Spinal cord (tissue), 10 donors: Measurements from ENCODE around the gene ACSF3. TPM values are rescaled to one million over a fixed set of nuclear protein-coding genes. Genes with fewer than 3 reads are reported as not detected.

ENCODE experiments used
- DNase-seq, 6 donors: peaks; one replicate each; pipeline versions ENCODE4 v3.0.0 to v3.0.0-alpha.2; 2013 to 2015; ENCODE audit warnings: low spot score in 6 of 6, low read depth in 4 of 6
- H3K27ac ChIP-seq: one replicate; pipeline ENCODE4 v1.5.1; 2013; ENCODE audit warnings: low read depth, low read length, control low read depth
- H3K27me3 ChIP-seq: one replicate; pipeline ENCODE4 v1.6.1; 2013; ENCODE audit warnings: low read length; ENCODE audit not compliant: control insufficient read depth, insufficient read depth
- H3K36me3 ChIP-seq: one replicate; pipeline ENCODE4 v1.6.1; 2013; ENCODE audit warnings: low read length; ENCODE audit not compliant: control insufficient read depth, insufficient read depth
- H3K4me1 ChIP-seq: one replicate; pipeline ENCODE4 v1.6.1; 2013; ENCODE audit warnings: low read length; ENCODE audit not compliant: control insufficient read depth, insufficient read depth
- H3K4me3 ChIP-seq: one replicate; pipeline ENCODE4 v1.5.1; 2013; ENCODE audit warnings: low read depth, low read length, control low read depth
- H3K9me3 ChIP-seq: one replicate; pipeline ENCODE4 v1.6.1; 2013; ENCODE audit warnings: low read length; ENCODE audit not compliant: control insufficient read depth, insufficient read depth
- WGBS: methylation state at CpG from one replicate; pipeline ENCODE4 v1.1.5; 2013; ENCODE audit warnings: missing lambda C conversion rate; ENCODE audit not compliant: insufficient coverage; 5-methylcytosine and 5-hydroxymethylcytosine counted together
- long read RNA-seq, 4 donors: transcript quantifications; one replicate each; lab custom pipeline, GENCODE V29; 2026
- polyA plus RNA-seq, 2 donors: library from polyadenylated mRNA; unstranded; fragments of 120-200 nt; gene quantifications; one replicate each; pipeline ENCODE4 v1.2.1, GENCODE V29; 2013; ENCODE audit not compliant: insufficient read length in 2 of 2
- total RNA-seq, 2 donors: library from RNA; depleted of rRNA in 1 of 2; stranded (reverse); fragments of 120-200 nt in 1 of 2; fragments of >200 nt in 1 of 2; gene quantifications; one replicate each; pipeline versions ENCODE4 v1.2.3 to v1.2.4, GENCODE V29; 2013 to 2014
- donor health status: healthy.

ACSF3 gene
- total RNA-seq (10 to 100 TPM; 15.1 to 30.5 TPM), polyA plus RNA-seq (10 to 100 TPM; 27.5 to 35.8 TPM)
- long read RNA-seq, donor 1, full-length matches to known transcripts = 21 of 21 reads
- long read RNA-seq, donor 1, partial matches to known transcripts = 0 of 21 reads
- long read RNA-seq, donor 1, other reads (novel, unspliced or antisense) = 0 of 21 reads
- long read RNA-seq, donor 2, full-length matches to known transcripts = 5 of 5 reads
- long read RNA-seq, donor 2, partial matches to known transcripts = 0 of 5 reads
- long read RNA-seq, donor 2, other reads (novel, unspliced or antisense) = 0 of 5 reads
- long read RNA-seq, donor 3, full-length matches to known transcripts = 4 of 4 reads
- long read RNA-seq, donor 3, partial matches to known transcripts = 0 of 4 reads
- long read RNA-seq, donor 3, other reads (novel, unspliced or antisense) = 0 of 4 reads
- long read RNA-seq, donor 4, full-length matches to known transcripts = 22 of 27 reads
- long read RNA-seq, donor 4, partial matches to known transcripts = 5 of 27 reads
- long read RNA-seq, donor 4, other reads (novel, unspliced or antisense) = 0 of 27 reads

GRCh38 chr16:89093602-89094251 is at the start of gene ACSF3:
Gene ACSF3, plus strand, starts transcription at chr16:89093852. Its CDS starts 6,830 bp downstream, at chr16:89100682.
- peak within 1 kb of the TSS; percentile 63 for H3K4me3 ChIP-seq
- peak in 5 of 6 donors; percentile 42 to 82 (median 49) for DNase-seq
- H3K27me3 ChIP-seq = peaks cover 9% of the 10 kb centered on the region
- under 1% methylated on average over 110 of the region's 110 CpGs for WGBS
- peaks cover 23% of the 10 kb centered on the region for H3K36me3 ChIP-seq
- H3K4me1 ChIP-seq = peaks cover 43% of the 10 kb centered on the region
- no peak within 1 kb of the TSS for H3K27ac ChIP-seq
- H3K9me3 ChIP-seq = no peaks in the 10 kb centered on the region

- Histone ChIP-seq H3K27ac (no peak overlapping the region), H3K4me3 (no peak overlapping the region), H3K36me3 (peaks cover 14% of the 10 kb centered on the region), H3K27me3 (no peaks in the 10 kb centered on the region), H3K4me1 (peaks cover 61% of the 10 kb centered on the region), H3K9me3 (no peaks in the 10 kb centered on the region)
- 13% methylated on average over 13 of the region's 29 CpGs for WGBS
- DNase-seq = peak in 3 of 6 donors; percentile 44 to 96 (median 80)
Measured at GRCh38 chr16:89044418-89045180, 49.1 kb upstream of the ACSF3 start.

GRCh38 chr16:89045181-89045815 is 48.4 kb upstream of the ACSF3 start:
- Histone ChIP-seq H3K4me3 (no peak overlapping the region), H3K36me3 (peaks cover 17% of the 10 kb centered on the region), H3K27me3 (no peaks in the 10 kb centered on the region), H3K27ac (peak overlapping the region; percentile 47), H3K4me1 (peaks cover 68% of the 10 kb centered on the region), H3K9me3 (no peaks in the 10 kb centered on the region)
- WGBS = 57% methylated on average over 12 of the region's 12 CpGs
- DNase-seq = no peak

- peaks cover 17% of the 10 kb centered on the region for H3K36me3 ChIP-seq
- H3K9me3 ChIP-seq = no peaks in the 10 kb centered on the region
- no peak for DNase-seq
- H3K27me3 ChIP-seq = no peaks in the 10 kb centered on the region
- no peak overlapping the region for H3K27ac ChIP-seq
- peaks cover 74% of the 10 kb centered on the region for H3K4me1 ChIP-seq
- no peak overlapping the region for H3K4me3 ChIP-seq
- 78% methylated on average over 2 of the region's 4 CpGs for WGBS
Measured at GRCh38 chr16:89045881-89046280, 47.8 kb upstream of the ACSF3 start.

GRCh38 chr16:89046491-89046890 is 47.2 kb upstream of the ACSF3 start:
- Histone ChIP-seq H3K4me1 (peaks cover 78% of the 10 kb centered on the region), H3K4me3 (no peak overlapping the region), H3K27me3 (no peaks in the 10 kb centered on the region), H3K36me3 (peaks cover 17% of the 10 kb centered on the region), H3K9me3 (no peaks in the 10 kb centered on the region), H3K27ac (no peak overlapping the region)
- no peak for DNase-seq
- WGBS = 89% methylated on average over 4 of the region's 4 CpGs

- Histone ChIP-seq H3K36me3 (peaks cover 13% of the 10 kb centered on the region), H3K4me1 (peaks cover 88% of the 10 kb centered on the region), H3K27ac (no peak overlapping the region), H3K27me3 (no peaks in the 10 kb centered on the region), H3K4me3 (no peak overlapping the region), H3K9me3 (no peaks in the 10 kb centered on the region)
- 54% methylated on average over 25 of the region's 27 CpGs for WGBS
- no peak for DNase-seq
Measured at GRCh38 chr16:89047331-89048089, 46.1 kb upstream of the ACSF3 start.

- peak in 2 of 6 donors; percentile 38 to 86 for DNase-seq
- H3K36me3 ChIP-seq = peaks cover 13% of the 10 kb centered on the region
- peaks cover 89% of the 10 kb centered on the region for H3K4me1 ChIP-seq
- H3K9me3 ChIP-seq = no peaks in the 10 kb centered on the region
- no peak overlapping the region for H3K4me3 ChIP-seq
- no peaks in the 10 kb centered on the region for H3K27me3 ChIP-seq
- 11% methylated on average over 38 of the region's 38 CpGs for WGBS
- H3K27ac ChIP-seq = no peak overlapping the region
Measured at GRCh38 chr16:89048090-89048725, 45.4 kb upstream of the ACSF3 start.

- DNase-seq = no peak
- 86% methylated on average over 21 of the region's 24 CpGs for WGBS
- peak overlapping the region; percentile 53 for H3K27ac ChIP-seq
- H3K9me3 ChIP-seq = no peaks in the 10 kb centered on the region
- H3K27me3 ChIP-seq = no peaks in the 10 kb centered on the region
- H3K36me3 ChIP-seq = peaks cover 13% of the 10 kb centered on the region
- H3K4me1 ChIP-seq = peaks cover 89% of the 10 kb centered on the region
- H3K4me3 ChIP-seq = no peak overlapping the region
Measured at GRCh38 chr16:89048871-89049422, 44.7 kb upstream of the ACSF3 start.
